Neural cell (in vitro differentiated cells): ENCODE data around the gene AP3M1. TPM values are rescaled to one million over a fixed set of nuclear protein-coding genes. Genes with fewer than 3 reads are reported as not detected.
"Not testable (repeated sequence)": the region's sequence is repeated elsewhere in the genome, so short reads cannot be mapped to it uniquely, and the experiment has no call there.

Experiments
- H2AFZ ChIP-seq: fragments of 200-600, 300-800 bp; sonication (generic), shearing (Covaris generic); 2 replicates; pipeline ENCODE4 v1.6.0; 2014; ENCODE audit warnings: low read depth, mild to moderate bottlenecking, antibody characterized with exemption, low read length, moderate library complexity
- H3F3A ChIP-seq: fragments of 200-600 bp; shearing (Covaris generic); 2 replicates; pipeline ENCODE4 v1.6.1; 2016; ENCODE audit warnings: mild to moderate bottlenecking, moderate library complexity, mixed read lengths, antibody characterized with exemption, low read length; ENCODE audit not compliant: insufficient read depth, poor library complexity, severe bottlenecking
- H3K27ac ChIP-seq: fragments of 200-600, 300-800 bp; sonication (generic), shearing (Covaris generic); 2 replicates; pipeline ENCODE4 v1.5.1; 2014; ENCODE audit warnings: mild to moderate bottlenecking, low read length, moderate library complexity
- H3K27me3 ChIP-seq: fragments of 300-800, 200-600 bp; sonication (generic), shearing (Covaris generic); 2 replicates; pipeline ENCODE4 v1.6.0; 2014; ENCODE audit warnings: mild to moderate bottlenecking, low read depth, low read length, moderate library complexity; ENCODE audit not compliant: insufficient read depth
- H3K36me3 ChIP-seq: fragments of 300-800, 200-600 bp; sonication (generic), shearing (Covaris generic); 2 replicates; pipeline ENCODE4 v1.5.1; 2014; ENCODE audit warnings: mild to moderate bottlenecking, antibody characterized with exemption, low read length, moderate library complexity; ENCODE audit not compliant: insufficient read depth
- H3K4me2 ChIP-seq: fragments of 300-800, 200-600 bp; sonication (generic), shearing (Covaris generic); 2 replicates; pipeline ENCODE4 v1.6.0; 2014; ENCODE audit warnings: mild to moderate bottlenecking, low read length
- H3K4me3 ChIP-seq: fragments of 300-800, 200-600 bp; sonication (generic), shearing (Covaris generic); 2 replicates; pipeline ENCODE4 v1.5.1; 2014; ENCODE audit warnings: mild to moderate bottlenecking, low read length, moderate library complexity
- H3K79me2 ChIP-seq: fragments of 200-600 bp; shearing (Covaris generic); replicated peaks from 2 replicates; pipeline ENCODE4 v1.6.0; 2014; ENCODE audit warnings: mild to moderate bottlenecking, low read length, moderate library complexity; ENCODE audit not compliant: insufficient read depth
- H3K9ac ChIP-seq: fragments of 300-800, 200-600 bp; sonication (generic), shearing (Covaris generic); 2 replicates; pipeline ENCODE4 v1.6.1; 2016; ENCODE audit warnings: mild to moderate bottlenecking, low read length, mixed read lengths
- H3K9me2 ChIP-seq: fragments of 200-600 bp; shearing (Covaris generic); 2 replicates; pipeline ENCODE4 v1.6.1; 2016; ENCODE audit warnings: mild to moderate bottlenecking, low read length, mixed read lengths; ENCODE audit not compliant: insufficient read depth
- H3K9me3 ChIP-seq: fragments of 200-600, 300-800 bp; sonication (generic), shearing (Covaris generic); 2 replicates; pipeline ENCODE4 v1.6.1; 2016; ENCODE audit warnings: mild to moderate bottlenecking, mixed run types, low read length, moderate library complexity, mixed read lengths
- H4K20me1 ChIP-seq: fragments of 200-600 bp; shearing (Covaris generic); 2 replicates; pipeline ENCODE4 v1.6.1; 2016; ENCODE audit warnings: mild to moderate bottlenecking, mixed run types; ENCODE audit not compliant: insufficient read depth
- EP300 ChIP-seq: fragments of 450-650 bp; conservative IDR thresholded peaks from 2 replicates; pipeline ENCODE4 v1.6.1; 2014; ENCODE audit warnings: antibody characterized with exemption, mild to moderate bottlenecking, moderate library complexity; ENCODE audit not compliant: poor library complexity, severe bottlenecking
- EZH2 ChIP-seq: fragments of 200-600, 300-800 bp; shearing (Covaris generic), sonication (generic); IDR thresholded peaks from 2 replicates; pipeline ENCODE4 v1.6.1; 2014; ENCODE audit warnings: antibody characterized with exemption, low read length, borderline replicate concordance, mild to moderate bottlenecking; ENCODE audit not compliant: insufficient read depth, poor library complexity, severe bottlenecking
- MXI1 ChIP-seq: fragments of 450-650 bp; conservative IDR thresholded peaks from 2 replicates; pipeline ENCODE4 v1.6.1; 2014; ENCODE audit warnings: antibody characterized with exemption, mild to moderate bottlenecking; ENCODE audit not compliant: poor library complexity, severe bottlenecking
- POLR2AphosphoS5 ChIP-seq: IDR thresholded peaks from 2 replicates; pipeline ENCODE4 v1.6.1; 2012
- RAD21 ChIP-seq: fragments of 450-650 bp; conservative IDR thresholded peaks from 2 replicates; pipeline ENCODE4 v1.6.1; 2014; ENCODE audit warnings: antibody characterized with exemption, mild to moderate bottlenecking, moderate library complexity
- SMC3 ChIP-seq: fragments of 450-650 bp; conservative IDR thresholded peaks from 2 replicates; pipeline ENCODE4 v1.6.1; 2014; ENCODE audit warnings: antibody characterized with exemption, mild to moderate bottlenecking, moderate library complexity; ENCODE audit not compliant: poor library complexity
- TAF1 ChIP-seq: IDR thresholded peaks from 2 replicates; pipeline ENCODE4 v1.6.1; 2012; ENCODE audit warnings: low read depth
- polyA plus RNA-seq: library from polyadenylated mRNA; depleted of rRNA; stranded (reverse); fragments of >200 nt; gene quantifications from 2 replicates; pipeline ENCODE4 v1.2.3, GENCODE V29; 2014
- TF ChIP-seq, protein P1 (sequence below): IDR thresholded peaks from 2 replicates; pipeline ENCODE4 v1.6.1; 2012; ENCODE audit warnings: borderline replicate concordance
- TF ChIP-seq, protein P2 (sequence below): fragments of 450-650 bp; IDR thresholded peaks from 2 replicates; pipeline ENCODE4 v1.5.1; 2014; ENCODE audit warnings: antibody characterized with exemption, mild to moderate bottlenecking, moderate library complexity; ENCODE audit not compliant: poor library complexity, severe bottlenecking

Gene AP3M1
- polyA plus RNA-seq, 1 donor from 2014 or later = 26.7 TPM

DNA sequence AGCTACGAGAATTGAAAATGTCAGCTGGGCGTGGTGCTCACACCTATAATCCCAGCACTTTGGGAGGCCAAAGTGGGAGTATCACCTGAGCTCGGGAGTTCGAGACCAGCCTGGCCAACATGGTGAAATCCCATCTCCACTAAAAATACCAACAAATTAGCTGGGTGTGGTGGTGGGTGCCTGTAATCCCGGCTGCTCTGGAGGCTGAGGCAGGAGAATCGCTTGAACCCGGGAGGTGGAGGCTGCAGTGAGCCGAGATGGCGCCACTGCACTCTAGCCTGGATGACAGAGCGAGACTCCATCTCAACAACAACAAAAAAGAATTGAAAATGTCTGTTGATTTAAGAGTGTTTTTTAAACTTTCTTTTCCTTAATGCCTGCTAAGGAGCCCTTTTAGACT is 3.6 kb downstream of the AP3M1 start:
- H3F3A ChIP-seq, H3K9me3 ChIP-seq, H3K27ac ChIP-seq, H3K36me3 ChIP-seq, H2AFZ ChIP-seq, H3K4me3 ChIP-seq, H3K9me2 ChIP-seq, H4K20me1 ChIP-seq, H3K4me2 ChIP-seq, H3K27me3 ChIP-seq, H3K9ac ChIP-seq: not testable (repeated sequence)
- H3K79me2 ChIP-seq = peaks cover 47% of the 10 kb centered on the region

DNA sequence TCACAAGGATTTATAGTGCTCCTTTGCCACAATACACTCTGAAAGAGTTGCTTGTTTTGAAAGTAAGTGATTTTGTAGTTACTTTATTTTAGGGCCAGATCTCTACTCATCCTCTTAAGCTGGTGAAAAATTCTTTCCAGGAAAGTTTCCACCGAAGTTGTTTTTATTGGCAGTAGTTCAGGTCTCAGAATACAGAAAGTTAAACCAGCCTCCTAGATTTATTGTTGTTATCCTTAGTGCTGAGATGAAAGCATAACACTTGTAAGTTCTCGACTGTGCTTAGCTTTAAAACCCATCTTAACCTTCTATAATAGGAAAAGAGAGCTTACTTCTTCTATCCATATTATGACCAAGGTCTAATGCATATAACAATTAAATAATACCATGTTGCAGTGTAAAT is 5.5 kb downstream of the AP3M1 start:
- H3K27ac ChIP-seq = no peak overlapping the region
- no peaks in the 10 kb centered on the region for H3K36me3 ChIP-seq
- H3K27me3 ChIP-seq = no peaks in the 10 kb centered on the region
- TF ChIP-seq TAF1 (no peak), EZH2 (no peak), EP300 (no peak), MXI1 (no peak), SMC3 (no peak), POLR2AphosphoS5 (no peak), RAD21 (no peak)
- TF ChIP-seq, protein P1, sequence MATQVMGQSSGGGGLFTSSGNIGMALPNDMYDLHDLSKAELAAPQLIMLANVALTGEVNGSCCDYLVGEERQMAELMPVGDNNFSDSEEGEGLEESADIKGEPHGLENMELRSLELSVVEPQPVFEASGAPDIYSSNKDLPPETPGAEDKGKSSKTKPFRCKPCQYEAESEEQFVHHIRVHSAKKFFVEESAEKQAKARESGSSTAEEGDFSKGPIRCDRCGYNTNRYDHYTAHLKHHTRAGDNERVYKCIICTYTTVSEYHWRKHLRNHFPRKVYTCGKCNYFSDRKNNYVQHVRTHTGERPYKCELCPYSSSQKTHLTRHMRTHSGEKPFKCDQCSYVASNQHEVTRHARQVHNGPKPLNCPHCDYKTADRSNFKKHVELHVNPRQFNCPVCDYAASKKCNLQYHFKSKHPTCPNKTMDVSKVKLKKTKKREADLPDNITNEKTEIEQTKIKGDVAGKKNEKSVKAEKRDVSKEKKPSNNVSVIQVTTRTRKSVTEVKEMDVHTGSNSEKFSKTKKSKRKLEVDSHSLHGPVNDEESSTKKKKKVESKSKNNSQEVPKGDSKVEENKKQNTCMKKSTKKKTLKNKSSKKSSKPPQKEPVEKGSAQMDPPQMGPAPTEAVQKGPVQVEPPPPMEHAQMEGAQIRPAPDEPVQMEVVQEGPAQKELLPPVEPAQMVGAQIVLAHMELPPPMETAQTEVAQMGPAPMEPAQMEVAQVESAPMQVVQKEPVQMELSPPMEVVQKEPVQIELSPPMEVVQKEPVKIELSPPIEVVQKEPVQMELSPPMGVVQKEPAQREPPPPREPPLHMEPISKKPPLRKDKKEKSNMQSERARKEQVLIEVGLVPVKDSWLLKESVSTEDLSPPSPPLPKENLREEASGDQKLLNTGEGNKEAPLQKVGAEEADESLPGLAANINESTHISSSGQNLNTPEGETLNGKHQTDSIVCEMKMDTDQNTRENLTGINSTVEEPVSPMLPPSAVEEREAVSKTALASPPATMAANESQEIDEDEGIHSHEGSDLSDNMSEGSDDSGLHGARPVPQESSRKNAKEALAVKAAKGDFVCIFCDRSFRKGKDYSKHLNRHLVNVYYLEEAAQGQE = no peak
- TF ChIP-seq, protein P2, sequence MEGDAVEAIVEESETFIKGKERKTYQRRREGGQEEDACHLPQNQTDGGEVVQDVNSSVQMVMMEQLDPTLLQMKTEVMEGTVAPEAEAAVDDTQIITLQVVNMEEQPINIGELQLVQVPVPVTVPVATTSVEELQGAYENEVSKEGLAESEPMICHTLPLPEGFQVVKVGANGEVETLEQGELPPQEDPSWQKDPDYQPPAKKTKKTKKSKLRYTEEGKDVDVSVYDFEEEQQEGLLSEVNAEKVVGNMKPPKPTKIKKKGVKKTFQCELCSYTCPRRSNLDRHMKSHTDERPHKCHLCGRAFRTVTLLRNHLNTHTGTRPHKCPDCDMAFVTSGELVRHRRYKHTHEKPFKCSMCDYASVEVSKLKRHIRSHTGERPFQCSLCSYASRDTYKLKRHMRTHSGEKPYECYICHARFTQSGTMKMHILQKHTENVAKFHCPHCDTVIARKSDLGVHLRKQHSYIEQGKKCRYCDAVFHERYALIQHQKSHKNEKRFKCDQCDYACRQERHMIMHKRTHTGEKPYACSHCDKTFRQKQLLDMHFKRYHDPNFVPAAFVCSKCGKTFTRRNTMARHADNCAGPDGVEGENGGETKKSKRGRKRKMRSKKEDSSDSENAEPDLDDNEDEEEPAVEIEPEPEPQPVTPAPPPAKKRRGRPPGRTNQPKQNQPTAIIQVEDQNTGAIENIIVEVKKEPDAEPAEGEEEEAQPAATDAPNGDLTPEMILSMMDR = no peak
- no peak overlapping the region for H2AFZ ChIP-seq
- H3K9me3 ChIP-seq = no peaks in the 10 kb centered on the region
- H3K4me3 ChIP-seq = no peak overlapping the region
- H4K20me1 ChIP-seq = no peaks in the 10 kb centered on the region
- no peaks in the 10 kb centered on the region for H3K9me2 ChIP-seq
- no peak overlapping the region for H3K4me2 ChIP-seq
- peaks cover 49% of the 10 kb centered on the region for H3K79me2 ChIP-seq
- H3K9ac ChIP-seq = no peak overlapping the region
- no peaks in the 10 kb centered on the region for H3F3A ChIP-seq

DNA sequence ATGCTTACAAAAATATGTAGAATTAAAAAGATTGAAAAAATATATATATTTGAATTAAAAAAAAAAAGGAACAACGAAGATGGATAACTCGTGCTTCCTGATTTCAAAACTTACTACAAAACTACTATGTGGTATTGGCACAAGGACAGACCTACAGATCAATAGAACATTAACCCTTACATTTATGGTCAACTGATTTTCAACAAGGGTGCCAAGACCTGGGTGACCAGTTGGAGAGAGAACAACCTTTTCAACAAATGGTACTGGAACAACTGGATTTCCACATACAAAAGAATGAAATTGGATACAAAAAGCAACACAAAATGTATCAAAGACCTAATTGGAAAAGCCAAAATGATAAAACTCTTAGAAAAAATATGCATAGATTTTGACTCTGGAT is 10.1 kb downstream of the AP3M1 start:
- Histone ChIP-seq H3K9me3 (no peaks in the 10 kb centered on the region), H3K4me3 (no peak overlapping the region), H2AFZ (no peak overlapping the region), H3K79me2 (peaks cover 17% of the 10 kb centered on the region), H3K4me2 (no peak overlapping the region), H3F3A (no peaks in the 10 kb centered on the region), H3K27me3 (no peaks in the 10 kb centered on the region), H4K20me1 (no peaks in the 10 kb centered on the region), H3K27ac (no peak overlapping the region), H3K9me2 (no peaks in the 10 kb centered on the region), H3K9ac (no peak overlapping the region), H3K36me3 (peaks cover 9% of the 10 kb centered on the region)
- TF ChIP-seq, protein P2 = no peak
- no peak for TF ChIP-seq TAF1
- TF ChIP-seq SMC3 = no peak
- TF ChIP-seq, protein P1 = no peak
- no peak for TF ChIP-seq EZH2
- no peak for TF ChIP-seq MXI1
- TF ChIP-seq POLR2AphosphoS5 = no peak
- TF ChIP-seq EP300 = no peak
- no peak for TF ChIP-seq RAD21
